Panc1 (cell line): ENCODE measurements around the gene SLC43A2.

Source experiments
- POLR2AphosphoS5 ChIP-seq: IDR thresholded peaks from 2 replicates; pipeline ENCODE4 v1.6.1; 2012; ENCODE audit warnings: mild to moderate bottlenecking, low read depth, low read length, moderate library complexity
- TF ChIP-seq, protein P1 (sequence below): fragments of 450-650 bp; IDR thresholded peaks from 2 replicates; pipeline ENCODE4 v1.5.1; 2017; ENCODE audit warnings: mild to moderate bottlenecking
- TF ChIP-seq, protein P2 (sequence below), 2 experiments: IDR thresholded peaks; 2 replicates each; pipeline ENCODE4 v1.6.1; 2011 to 2012; ENCODE audit warnings: low read depth in 2 of 2, control low read depth in 1 of 2, low read length in 1 of 2, mild to moderate bottlenecking in 1 of 2, moderate library complexity in 1 of 2; ENCODE audit not compliant: insufficient read depth in 1 of 2

DNA sequence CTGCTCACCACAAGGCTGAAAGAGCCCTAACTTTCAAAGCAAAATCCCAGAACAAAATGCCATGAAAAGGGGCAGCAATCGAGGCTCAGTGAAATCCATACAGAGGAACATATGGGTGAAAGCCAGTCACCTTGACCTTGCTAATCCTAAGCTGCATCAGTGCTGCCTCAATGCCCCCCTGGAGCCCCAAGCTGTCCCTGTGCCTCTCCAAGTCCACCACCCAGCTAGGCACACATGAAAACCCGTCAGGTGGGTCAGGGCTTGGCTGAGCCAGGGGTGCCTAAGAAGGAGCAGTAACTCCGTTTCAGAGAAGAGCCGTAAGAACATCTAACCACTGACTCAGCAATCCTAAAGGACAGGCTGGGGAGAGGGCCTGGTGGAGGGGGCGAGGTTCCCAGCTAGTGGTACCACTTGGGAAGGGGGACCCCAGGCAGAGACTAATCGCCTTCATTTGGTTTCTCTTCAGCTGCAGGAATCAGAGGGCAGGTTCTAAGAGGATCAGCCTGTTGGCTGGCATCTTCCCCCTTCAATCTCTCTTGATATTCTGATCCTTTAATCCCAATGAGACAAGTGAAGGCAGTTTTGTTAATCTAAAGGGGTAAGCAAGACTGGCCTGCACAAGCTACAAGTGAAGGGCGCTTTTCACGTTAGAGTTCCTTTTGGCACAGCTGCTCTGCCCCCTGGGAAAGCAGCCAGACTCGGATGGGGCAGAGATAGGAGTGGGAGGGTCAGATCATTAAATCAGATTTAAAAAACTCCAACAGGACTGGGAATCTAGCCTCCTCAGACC is 73.7 kb downstream of the SLC43A2 start:
- TF ChIP-seq POLR2AphosphoS5 = no peak
- TF ChIP-seq, protein P1, sequence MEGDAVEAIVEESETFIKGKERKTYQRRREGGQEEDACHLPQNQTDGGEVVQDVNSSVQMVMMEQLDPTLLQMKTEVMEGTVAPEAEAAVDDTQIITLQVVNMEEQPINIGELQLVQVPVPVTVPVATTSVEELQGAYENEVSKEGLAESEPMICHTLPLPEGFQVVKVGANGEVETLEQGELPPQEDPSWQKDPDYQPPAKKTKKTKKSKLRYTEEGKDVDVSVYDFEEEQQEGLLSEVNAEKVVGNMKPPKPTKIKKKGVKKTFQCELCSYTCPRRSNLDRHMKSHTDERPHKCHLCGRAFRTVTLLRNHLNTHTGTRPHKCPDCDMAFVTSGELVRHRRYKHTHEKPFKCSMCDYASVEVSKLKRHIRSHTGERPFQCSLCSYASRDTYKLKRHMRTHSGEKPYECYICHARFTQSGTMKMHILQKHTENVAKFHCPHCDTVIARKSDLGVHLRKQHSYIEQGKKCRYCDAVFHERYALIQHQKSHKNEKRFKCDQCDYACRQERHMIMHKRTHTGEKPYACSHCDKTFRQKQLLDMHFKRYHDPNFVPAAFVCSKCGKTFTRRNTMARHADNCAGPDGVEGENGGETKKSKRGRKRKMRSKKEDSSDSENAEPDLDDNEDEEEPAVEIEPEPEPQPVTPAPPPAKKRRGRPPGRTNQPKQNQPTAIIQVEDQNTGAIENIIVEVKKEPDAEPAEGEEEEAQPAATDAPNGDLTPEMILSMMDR = no peak
- TF ChIP-seq, protein P2, sequence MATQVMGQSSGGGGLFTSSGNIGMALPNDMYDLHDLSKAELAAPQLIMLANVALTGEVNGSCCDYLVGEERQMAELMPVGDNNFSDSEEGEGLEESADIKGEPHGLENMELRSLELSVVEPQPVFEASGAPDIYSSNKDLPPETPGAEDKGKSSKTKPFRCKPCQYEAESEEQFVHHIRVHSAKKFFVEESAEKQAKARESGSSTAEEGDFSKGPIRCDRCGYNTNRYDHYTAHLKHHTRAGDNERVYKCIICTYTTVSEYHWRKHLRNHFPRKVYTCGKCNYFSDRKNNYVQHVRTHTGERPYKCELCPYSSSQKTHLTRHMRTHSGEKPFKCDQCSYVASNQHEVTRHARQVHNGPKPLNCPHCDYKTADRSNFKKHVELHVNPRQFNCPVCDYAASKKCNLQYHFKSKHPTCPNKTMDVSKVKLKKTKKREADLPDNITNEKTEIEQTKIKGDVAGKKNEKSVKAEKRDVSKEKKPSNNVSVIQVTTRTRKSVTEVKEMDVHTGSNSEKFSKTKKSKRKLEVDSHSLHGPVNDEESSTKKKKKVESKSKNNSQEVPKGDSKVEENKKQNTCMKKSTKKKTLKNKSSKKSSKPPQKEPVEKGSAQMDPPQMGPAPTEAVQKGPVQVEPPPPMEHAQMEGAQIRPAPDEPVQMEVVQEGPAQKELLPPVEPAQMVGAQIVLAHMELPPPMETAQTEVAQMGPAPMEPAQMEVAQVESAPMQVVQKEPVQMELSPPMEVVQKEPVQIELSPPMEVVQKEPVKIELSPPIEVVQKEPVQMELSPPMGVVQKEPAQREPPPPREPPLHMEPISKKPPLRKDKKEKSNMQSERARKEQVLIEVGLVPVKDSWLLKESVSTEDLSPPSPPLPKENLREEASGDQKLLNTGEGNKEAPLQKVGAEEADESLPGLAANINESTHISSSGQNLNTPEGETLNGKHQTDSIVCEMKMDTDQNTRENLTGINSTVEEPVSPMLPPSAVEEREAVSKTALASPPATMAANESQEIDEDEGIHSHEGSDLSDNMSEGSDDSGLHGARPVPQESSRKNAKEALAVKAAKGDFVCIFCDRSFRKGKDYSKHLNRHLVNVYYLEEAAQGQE (IDR thresholded peaks at IDR 0.05; ENCODE audit: insufficient read depth in 1 of 2, low read depth in 2 of 2, low read length in 1 of 2) = no peak
